Forelimb muscle (tissue), 1 donor: Measurements from ENCODE around the gene LENG8. TPM values are rescaled to one million over a fixed set of nuclear protein-coding genes. Genes with fewer than 3 reads are reported as not detected.
A peak's percentile ranks its signal among the peaks of the same experiment; 100 is the strongest.
"Not testable (repeated sequence)": the region's sequence is repeated elsewhere in the genome, so short reads cannot be mapped to it uniquely, and the experiment has no call there.

Source experiments
- DNase-seq: peaks from one replicate; pipeline ENCODE4 v3.0.0-alpha.2; 2013; ENCODE audit warnings: low read depth
- polyA plus RNA-seq: library from polyadenylated mRNA; unstranded; fragments of 120-200 nt; gene quantifications from one replicate; pipeline ENCODE4 v1.2.1, GENCODE V29; 2013; ENCODE audit not compliant: insufficient read length

LENG8 gene
- polyA plus RNA-seq, 1 donor: 120 TPM

- no peak for DNase-seq
These were observed 11.4 kb downstream of the LENG8 start for GRCh38 chr19:54460230-54461005.

GRCh38 chr19:54461210-54461609 is 12.2 kb downstream of the LENG8 start:
- no peak for DNase-seq

GRCh38 chr19:54461613-54462012 is 12.6 kb downstream of the LENG8 start:
- no peak for DNase-seq

- no peak for DNase-seq
These were observed 13.2 kb downstream of the LENG8 start for GRCh38 chr19:54462047-54462654.

- DNase-seq: no peak
These were observed 13.9 kb downstream of the LENG8 start for GRCh38 chr19:54462655-54463530.

GRCh38 chr19:54463531-54464043 is 14.6 kb downstream of the LENG8 start, which contains the start of gene LENG9:
Gene LENG9, minus strand, starts transcription at chr19:54463778. Its CDS starts 252 bp downstream, at chr19:54463526.
- peak; percentile 86 for DNase-seq

GRCh38 chr19:54464044-54464629 is 15.1 kb downstream of the LENG8 start:
- no peak for DNase-seq

- no peak for DNase-seq
These were observed 15.8 kb downstream of the LENG8 start for GRCh38 chr19:54464630-54465425.

- DNase-seq: no peak
These were observed 16.6 kb downstream of the LENG8 start for GRCh38 chr19:54465426-54466109.

GRCh38 chr19:54466110-54466480 is 17.1 kb downstream of the LENG8 start:
- not testable (repeated sequence) for DNase-seq

GRCh38 chr19:54469496-54469934 is 20.5 kb downstream of the LENG8 start:
- no peak for DNase-seq

GRCh38 chr19:54470276-54470887 is 21.4 kb downstream of the LENG8 start:
- DNase-seq: no peak

- DNase-seq: no peak
These were observed 22.2 kb downstream of the LENG8 start for GRCh38 chr19:54470991-54471782.

- no peak for DNase-seq
These were observed 24.3 kb downstream of the LENG8 start, which contains the start of gene CDC42EP5 for GRCh38 chr19:54473071-54473891. Gene CDC42EP5, minus strand, starts transcription at chr19:54473296. Its CDS starts 7,749 bp downstream, at chr19:54465547.

GRCh38 chr19:54473892-54474372 is 24.9 kb downstream of the LENG8 start:
- DNase-seq: no peak

GRCh38 chr19:54475706-54476105 is 26.7 kb downstream of the LENG8 start:
- no peak for DNase-seq

- DNase-seq: no peak
These were observed 28.7 kb downstream of the LENG8 start for GRCh38 chr19:54477650-54478049.
